K562 (cell line): ENCODE data around the gene SMG1. TPM values are rescaled to one million over a fixed set of nuclear protein-coding genes. Genes with fewer than 3 reads are reported as not detected.

Experiments
- ATAC-seq: fragments of 200-7000 bp; cut with Tn5 transposase; 3 replicates; pipeline ENCODE4 v1.9.1; 2020; ENCODE audit warnings: moderate library complexity
- BruUV-seq: library from RNA; stranded (reverse); fragments of 400-500 nt; replicated peaks from 2 replicates; lab custom pipeline; 2021; lab: Mats Ljungman, UMichigan
- CTCF ChIA-PET: fragments of 300-600 bp; formaldehyde crosslinking; extraction: SDS; loops from one replicate; lab custom pipeline; 2021; ENCODE audit warnings: low intra/inter-chr PET ratio; lab: Yijun Ruan, JAX
- POLR2A ChIA-PET: fragments of 300-600, 350-650 bp; sonication (Branson Sonifier 250); formaldehyde crosslinking; extraction: SDS; loops from one replicate; lab custom pipeline; 2021; ENCODE audit warnings: antibody characterized with exemption, inconsistent platforms; lab: Yijun Ruan, JAX
- DNase-seq, 4 experiments: peaks; one replicate each; pipeline versions ENCODE4 v3.0.0 to v3.0.0-alpha.2; 2011 to 2018; ENCODE audit warnings: low spot score in 3 of 4, mixed read lengths in 3 of 4; ENCODE audit errors: extremely low read depth in 1 of 4
- FAIRE-seq: peaks from 2 replicates; lab custom pipeline; 2011; peaks lifted over from hg19 to GRCh38; lab: Jason Lieb, UNC
- H2AFZ ChIP-seq: 2 replicates; pipeline ENCODE4 v1.6.0; 2011; ENCODE audit warnings: low read depth, low read length, control low read depth, inconsistent platforms
- H3K27ac ChIP-seq: fragments of 200-600 bp; 3 replicates; pipeline ENCODE4 v1.8.0; 2011; ENCODE audit warnings: low read depth, mild to moderate bottlenecking, control low read depth, inconsistent platforms, low read length, moderate library complexity, mixed read lengths; ENCODE audit errors: extremely low read depth
- H3K27me3 ChIP-seq, 2 experiments: fragments of 300-600 bp in 1 of 2; 2 replicates in 1 of 2; 3 replicates in 1 of 2; pipeline versions ENCODE4 v1.6.0 to v1.8.0; 2011; ENCODE audit warnings: inconsistent platforms in 2 of 2, low read length in 2 of 2, mild to moderate bottlenecking in 1 of 2, mixed read lengths in 1 of 2, moderate library complexity in 1 of 2; ENCODE audit not compliant: control insufficient read depth in 2 of 2, insufficient read depth in 2 of 2
- H3K36me3 ChIP-seq: fragments of 300-600 bp; 3 replicates; pipeline ENCODE4 v1.8.0; 2011; ENCODE audit warnings: mild to moderate bottlenecking, low read length, inconsistent platforms; ENCODE audit not compliant: control insufficient read depth, insufficient read depth
- H3K4me1 ChIP-seq, 2 experiments: fragments of 200-600 bp in 1 of 2; replicated peaks in 1 of 2; 2 replicates in 1 of 2; 3 replicates in 1 of 2; pipeline versions ENCODE4 v1.5.1 to v1.8.0; 2011; ENCODE audit warnings: inconsistent platforms in 2 of 2, low read length in 2 of 2, mild to moderate bottlenecking in 1 of 2, mixed read lengths in 1 of 2, moderate library complexity in 1 of 2; ENCODE audit not compliant: control insufficient read depth in 2 of 2, insufficient read depth in 2 of 2
- H3K4me2 ChIP-seq: 2 replicates; pipeline ENCODE4 v1.6.1; 2011; ENCODE audit warnings: low read length, control low read depth, inconsistent platforms, mixed read lengths; ENCODE audit not compliant: insufficient read depth
- H3K4me3 ChIP-seq: fragments of 200-600 bp; sonication (generic), shearing (Covaris generic); 2 replicates; pipeline ENCODE4 v1.5.1; 2016; ENCODE audit warnings: control low read depth, inconsistent platforms
- H3K79me2 ChIP-seq: fragments of 200-600 bp; 3 replicates; pipeline ENCODE4 v1.8.0; 2011; ENCODE audit warnings: low read length, inconsistent platforms; ENCODE audit not compliant: control insufficient read depth, insufficient read depth
- H3K9ac ChIP-seq, 2 experiments: 2 replicates each; pipeline versions ENCODE4 v1.6.0 to v1.6.1; 2011; ENCODE audit warnings: low read depth in 2 of 2, low read length in 2 of 2, control low read depth in 1 of 2, inconsistent platforms in 1 of 2, mild to moderate bottlenecking in 1 of 2, mixed read lengths in 1 of 2; ENCODE audit not compliant: insufficient read depth in 1 of 2
- H3K9me1 ChIP-seq: one replicate; pipeline ENCODE4 v1.6.0; 2011; ENCODE audit warnings: inconsistent platforms, mild to moderate bottlenecking, low read length, moderate library complexity; ENCODE audit not compliant: control insufficient read depth, insufficient read depth
- H3K9me3 ChIP-seq: replicated peaks from 2 replicates; pipeline ENCODE4 v1.5.1; 2011; ENCODE audit warnings: low read depth, low read length, inconsistent platforms; ENCODE audit not compliant: control insufficient read depth, insufficient read depth
- H4K20me1 ChIP-seq: replicated peaks from 2 replicates; pipeline ENCODE4 v1.6.1; 2011; ENCODE audit warnings: low read length, inconsistent platforms, mixed read lengths; ENCODE audit not compliant: control insufficient read depth, insufficient read depth
- EZH2 ChIP-seq: IDR thresholded peaks from 2 replicates; pipeline ENCODE4 v1.6.1; 2012; ENCODE audit warnings: low read depth, mild to moderate bottlenecking, inconsistent platforms, low read length, borderline replicate concordance
- KLF10 ChIP-seq: fragments of 250-450 bp; sonication (Bioruptor Pico); IDR thresholded peaks from 2 replicates; pipeline ENCODE4 v1.6.1; 2021; ENCODE audit warnings: matching md5 sums
- MAX ChIP-seq: sonication (generic); formaldehyde crosslinking; IDR thresholded peaks from 2 replicates; pipeline ENCODE4 v1.9.0; 2022; ENCODE audit warnings: mild to moderate bottlenecking, missing genetic modification reagents
- RBM22 ChIP-seq: fragments of 200-400 bp; formaldehyde crosslinking; IDR thresholded peaks from 2 replicates; pipeline ENCODE4 v1.6.1; 2018; ENCODE audit warnings: low read length, low read depth; ENCODE audit not compliant: poor library complexity, severe bottlenecking
- RBM25 ChIP-seq: fragments of 200-400 bp; formaldehyde crosslinking; IDR thresholded peaks from 2 replicates; pipeline ENCODE4 v1.6.1; 2018; ENCODE audit warnings: low read length, low read depth, moderate library complexity; ENCODE audit not compliant: severe bottlenecking
- SIX5 ChIP-seq, 2 experiments: IDR thresholded peaks; 2 replicates each; pipeline ENCODE4 v1.6.1; 2011; ENCODE audit warnings: low read length in 2 of 2, borderline replicate concordance in 1 of 2, low read depth in 1 of 2, mild to moderate bottlenecking in 1 of 2, moderate library complexity in 1 of 2; ENCODE audit not compliant: insufficient read depth in 1 of 2
- TBP ChIP-seq: optimal IDR thresholded peaks from 2 replicates; pipeline ENCODE3; 2011; ENCODE audit warnings: low read depth, low read length, improper control_type of control experiment
- ZBTB1 ChIP-seq: sonication (generic); formaldehyde crosslinking; IDR thresholded peaks from 2 replicates; pipeline ENCODE4 v1.8.1; 2023; ENCODE audit warnings: missing genetic modification reagents, low read depth, mild to moderate bottlenecking, borderline replicate concordance
- WGBS: fragments of 100-300 bp; shearing (Covaris generic); methylation state at CpG from one replicate; pipeline ENCODE4 v1.1.6; 2016; ENCODE audit warnings: low coverage, mixed read lengths; ENCODE audit not compliant: insufficient coverage; ENCODE audit errors: missing lambda C conversion rate; 5-methylcytosine and 5-hydroxymethylcytosine counted together
- in situ Hi-C: fragments of 300-500 bp; cut with MboI; formaldehyde crosslinking; loops from 4 replicates; pipeline ENCODE4 v1.15.0; 2018; ENCODE audit warnings: inconsistent platforms, mixed read lengths
- intact Hi-C: fragments of 100-400 bp; cut with micrococcal nuclease; formaldehyde crosslinking; loops from 2 replicates; pipeline ENCODE4 v1.14.2; 2022
- polyA plus RNA-seq, 8 experiments: library from polyadenylated mRNA; depleted of rRNA in 4 of 8; stranded (reverse) in 5 of 8; unstranded in 3 of 8; fragments of >200 nt; fragmentation: Nextera tagmentation in 2 of 8; fragmentation: Illumina TruSeq in 1 of 8; extraction: Ambion mirVana in 2 of 8; extraction: Trizol in 1 of 8; gene quantifications; 2 replicates each; pipeline versions ENCODE4 v1.2.1 to v1.2.3, GENCODE V29; 2011 to 2014; ENCODE audit warnings: inconsistent platforms in 1 of 8, missing spikeins in 1 of 8
- total RNA-seq, 7 experiments: library from RNA; depleted of rRNA in 6 of 7; stranded (reverse); fragments of >200 nt in 6 of 7; fragmentation: Illumina TruSeq in 2 of 7; extraction: Trizol in 2 of 7; gene quantifications; 2 replicates each; pipeline versions ENCODE4 v1.2.1 to v1.2.3, GENCODE V29; 2011 to 2021; ENCODE audit warnings: low replicate concordance in 1 of 7

The SMG1 gene
- total and polyA plus RNA-seq, 9 of the 15 experiments (the other 6 are each of a cell fraction or from before 2014, with no cell fraction given) = 3.4 to 54.8 (median 32.0) TPM

GRCh38 chr16:18796377-18796776 lies 129.8 kb downstream of the SMG1 start:
- H3K27me3 ChIP-seq = no peaks in the 10 kb centered on the region
- ChIA-PET CTCF (no interaction called here), POLR2A (interaction anchor here (0.6 kb wide), 1 partner anchor 218 kb away, joined by 4 read pairs; no protein-coding TSS in a partner anchor)
- peaks cover 51% of the 10 kb centered on the region for H3K79me2 ChIP-seq
- peaks cover 18% of the 10 kb centered on the region; the same call in 1 of the 2 replicates for H4K20me1 ChIP-seq
- intact Hi-C loops (no loop called here), in situ Hi-C loops (no loop called here)
- FAIRE-seq = no peak
- peaks cover 7 to 9% of the 10 kb centered on the region in 2 experiments; a peak in 4 of 5 replicates for H3K4me1 ChIP-seq
- H3K9ac ChIP-seq = no peak overlapping the region
- no peak for ATAC-seq
- 90% methylated on average over 1 of the region's 1 CpG for WGBS
- no peak overlapping the region for H2AFZ ChIP-seq
- H3K36me3 ChIP-seq = peaks cover 86% of the 10 kb centered on the region
- H3K9me1 ChIP-seq = no peaks in the 10 kb centered on the region
- H3K9me3 ChIP-seq = no peaks in the 10 kb centered on the region
- no peak overlapping the region for H3K4me3 ChIP-seq
- H3K27ac ChIP-seq = no peak overlapping the region
- BruUV-seq = no TSS peak
- no peak for DNase-seq
- H3K4me2 ChIP-seq = no peak overlapping the region
- TF ChIP-seq KLF10 (CRISPR knock-in tag) (no peak), ZBTB1 (no peak), TBP (no peak), MAX (no peak), RBM22 (no peak), RBM25 (no peak), SIX5 (IDR thresholded peaks at IDR 0.05; ENCODE audit: borderline replicate concordance in 1 of 2, insufficient read depth in 1 of 2, low read depth in 1 of 2, low read length in 2 of 2) (no peak), EZH2 (no peak)
